GM21528 (cell line): Measurements from ENCODE around the gene PAM.
A peak's percentile ranks its signal among the peaks of the same experiment; 100 is the strongest.

Experiments
- ATAC-seq: cut with Tn5 transposase; IDR thresholded peaks from one replicate; pipeline ENCODE4 v1.9.1; 2021; ENCODE audit warnings: mild to moderate bottlenecking, moderate library complexity; ENCODE audit not compliant: unreplicated experiment, low FRiP score

Gene PAM

GRCh38 chr5:102754767-102755431, at the start of gene PAM:
Gene PAM, plus strand, starts transcription at chr5:102755305. Its CDS starts 110,891 bp downstream, at chr5:102866196.
- ATAC-seq: peak; percentile 86

GRCh38 chr5:102711525-102712385, 43.4 kb upstream of the PAM start:
- ATAC-seq: no peak

- peak; percentile 41 for ATAC-seq
Observed at GRCh38 chr5:102713278-102713677, 41.8 kb upstream of the PAM start.

GRCh38 chr5:102713682-102714231, 41.3 kb upstream of the PAM start:
- peak; percentile 65 for ATAC-seq

- no peak for ATAC-seq
Observed at GRCh38 chr5:102715082-102715807, 39.9 kb upstream of the PAM start.

- no peak for ATAC-seq
Observed at GRCh38 chr5:102716017-102716416, 39.1 kb upstream of the PAM start.

GRCh38 chr5:102718819-102719218, 36.3 kb upstream of the PAM start:
- ATAC-seq: no peak

- no peak for ATAC-seq
Observed at GRCh38 chr5:102719886-102720285, 35.2 kb upstream of the PAM start.

- ATAC-seq: no peak
Observed at GRCh38 chr5:102720969-102721368, 34.1 kb upstream of the PAM start.

- no peak for ATAC-seq
Observed at GRCh38 chr5:102722931-102723330, 32.2 kb upstream of the PAM start.

- no peak for ATAC-seq
Observed at GRCh38 chr5:102731693-102732092, 23.4 kb upstream of the PAM start.

GRCh38 chr5:102733534-102733933, 21.6 kb upstream of the PAM start:
- ATAC-seq: no peak

GRCh38 chr5:102737161-102737560, 17.9 kb upstream of the PAM start:
- ATAC-seq: no peak

GRCh38 chr5:102737805-102738469, 17.2 kb upstream of the PAM start:
- no peak for ATAC-seq

GRCh38 chr5:102740515-102740914, 14.6 kb upstream of the PAM start:
- no peak for ATAC-seq

- ATAC-seq: no peak
Observed at GRCh38 chr5:102742215-102742614, 12.9 kb upstream of the PAM start.

- no peak for ATAC-seq
Observed at GRCh38 chr5:102743900-102744299, 11.2 kb upstream of the PAM start.

GRCh38 chr5:102747386-102748166, 7.5 kb upstream of the PAM start:
- ATAC-seq: peak; percentile 69

GRCh38 chr5:102749416-102750030, 5.6 kb upstream of the PAM start:
- no peak for ATAC-seq
